HG03196 (cell line): Measurements from ENCODE around the gene ATP12A.
"Not testable (repeated sequence)": the region's sequence is repeated elsewhere in the genome, so short reads cannot be mapped to it uniquely, and the experiment has no call there.

ENCODE experiments used
- ATAC-seq: cut with Tn5 transposase; IDR thresholded peaks from one replicate; pipeline ENCODE4 v1.9.1; 2021; ENCODE audit not compliant: unreplicated experiment

The ATP12A gene

DNA sequence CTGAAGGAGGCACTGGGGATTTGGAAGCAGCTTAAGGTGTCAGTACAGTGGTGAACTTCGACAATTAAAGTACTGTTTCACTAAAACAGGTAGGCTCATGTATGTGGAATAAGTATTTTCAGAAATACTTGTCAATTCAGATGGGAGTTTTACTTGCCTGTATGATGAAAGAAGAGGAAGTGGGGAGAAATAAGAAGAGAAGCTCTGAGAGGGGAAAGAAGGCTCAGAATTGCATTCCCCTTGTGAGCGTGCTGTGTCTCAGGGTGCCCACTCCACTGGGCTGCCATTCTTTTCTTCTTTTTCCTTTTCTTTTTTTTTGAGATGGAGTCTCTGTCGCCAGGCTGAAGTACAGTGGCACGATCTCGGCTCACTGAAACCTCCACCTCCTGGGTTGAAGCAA lies 45.2 kb downstream of the ATP12A start:
- no peak for ATAC-seq

- ATAC-seq = peak; percentile 78
These were observed 47.8 kb downstream of the ATP12A start for GRCh38 chr13:24727731-24728601.

DNA sequence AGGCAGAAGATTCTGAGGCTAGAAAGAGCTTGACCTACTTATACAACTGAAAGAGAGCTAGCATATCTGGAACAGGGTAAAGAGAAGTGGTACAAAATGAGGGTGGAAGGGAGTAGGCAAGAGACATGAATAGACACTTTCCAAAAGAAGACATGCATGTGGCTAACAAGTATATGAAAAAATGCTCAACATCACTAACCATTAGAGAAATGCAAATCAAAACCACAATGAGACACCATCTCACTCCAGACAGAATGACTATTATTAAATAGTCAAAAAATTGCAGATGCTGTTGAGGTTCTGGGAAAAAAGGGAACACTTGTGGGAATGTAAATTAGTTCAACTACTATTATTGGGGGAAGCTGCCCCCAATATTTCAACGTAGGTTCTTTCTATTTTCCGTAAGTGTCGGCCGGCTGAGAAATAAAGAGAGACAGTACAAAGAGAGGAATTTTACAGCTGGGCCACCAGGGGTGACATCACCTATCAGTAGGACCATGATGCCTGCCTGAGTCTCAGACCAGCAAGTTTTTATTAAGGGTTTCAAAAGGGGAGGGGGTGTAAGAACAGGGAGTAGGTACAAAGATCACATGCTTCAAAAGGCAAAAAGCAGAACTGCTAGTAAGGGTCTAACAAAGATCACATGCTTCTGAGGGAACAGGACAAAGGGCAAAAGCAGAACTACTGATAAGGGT lies 50.8 kb downstream of the ATP12A start:
- ATAC-seq = not testable (repeated sequence)

DNA sequence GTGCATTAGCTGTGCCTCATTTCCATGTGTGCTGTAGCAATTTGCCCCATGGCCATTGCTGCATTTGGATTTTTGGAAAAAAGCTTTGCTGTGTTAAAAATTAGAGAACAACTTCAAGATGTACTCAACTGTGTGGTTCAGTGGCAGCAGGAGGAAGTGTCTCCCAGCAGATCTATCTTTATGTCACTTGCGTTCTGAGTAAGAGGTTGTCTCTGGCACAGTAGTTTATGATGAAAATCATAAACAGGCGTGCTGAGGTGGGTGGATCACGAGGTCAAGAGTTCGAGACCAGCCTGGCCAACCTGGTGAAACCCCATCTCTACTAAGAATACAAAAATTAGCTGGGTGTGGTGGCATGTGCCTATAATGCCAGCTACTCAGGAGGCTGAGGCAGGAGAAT lies 54.7 kb downstream of the ATP12A start:
- no peak for ATAC-seq

DNA sequence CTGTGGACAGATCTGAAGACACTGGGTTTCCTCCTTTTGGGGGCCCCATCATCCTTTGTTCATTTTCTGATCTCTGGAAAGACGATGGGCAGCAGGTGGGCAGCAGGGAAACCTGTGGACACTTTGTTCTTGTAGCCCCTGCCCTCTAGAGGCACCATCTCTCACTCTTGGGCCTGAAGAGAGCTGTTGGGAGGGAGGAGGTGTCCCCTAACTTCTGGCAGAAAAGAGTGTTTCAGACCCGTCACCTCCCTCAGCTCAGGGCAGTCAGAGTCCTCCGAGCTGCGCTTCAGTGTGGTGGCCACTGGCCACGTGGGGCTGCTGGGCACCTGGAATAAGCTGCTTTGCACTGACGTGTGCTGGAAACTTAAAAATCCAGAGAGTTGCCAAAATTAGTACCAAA lies 56.8 kb downstream of the ATP12A start:
- ATAC-seq = no peak

DNA sequence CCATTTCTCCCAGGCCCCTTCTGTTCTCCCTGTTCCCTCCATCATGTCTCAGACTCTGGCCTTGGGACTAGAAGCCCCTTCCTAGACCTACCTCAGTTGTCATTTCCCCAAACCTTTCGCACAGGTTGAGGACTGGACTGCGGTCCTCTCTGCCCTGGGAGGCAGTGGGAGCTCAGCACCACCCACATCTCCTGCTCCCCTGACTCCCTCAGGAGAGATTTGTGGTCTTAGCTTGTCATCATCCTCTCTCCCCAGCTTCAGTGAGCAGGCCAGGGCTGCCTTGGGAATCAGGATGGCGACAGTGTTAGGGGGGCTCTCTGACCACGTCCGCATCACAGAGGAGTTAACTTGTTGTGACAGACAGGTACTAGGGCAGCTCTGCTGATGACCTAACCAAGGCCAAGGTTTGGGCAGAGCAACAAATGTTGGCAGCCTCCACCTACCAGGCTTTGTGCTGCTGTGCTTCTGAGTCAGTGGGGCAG lies 58.2 kb downstream of the ATP12A start:
- no peak for ATAC-seq

GRCh38 chr13:24740014-24740890 lies 60.0 kb downstream of the ATP12A start:
- no peak for ATAC-seq

DNA sequence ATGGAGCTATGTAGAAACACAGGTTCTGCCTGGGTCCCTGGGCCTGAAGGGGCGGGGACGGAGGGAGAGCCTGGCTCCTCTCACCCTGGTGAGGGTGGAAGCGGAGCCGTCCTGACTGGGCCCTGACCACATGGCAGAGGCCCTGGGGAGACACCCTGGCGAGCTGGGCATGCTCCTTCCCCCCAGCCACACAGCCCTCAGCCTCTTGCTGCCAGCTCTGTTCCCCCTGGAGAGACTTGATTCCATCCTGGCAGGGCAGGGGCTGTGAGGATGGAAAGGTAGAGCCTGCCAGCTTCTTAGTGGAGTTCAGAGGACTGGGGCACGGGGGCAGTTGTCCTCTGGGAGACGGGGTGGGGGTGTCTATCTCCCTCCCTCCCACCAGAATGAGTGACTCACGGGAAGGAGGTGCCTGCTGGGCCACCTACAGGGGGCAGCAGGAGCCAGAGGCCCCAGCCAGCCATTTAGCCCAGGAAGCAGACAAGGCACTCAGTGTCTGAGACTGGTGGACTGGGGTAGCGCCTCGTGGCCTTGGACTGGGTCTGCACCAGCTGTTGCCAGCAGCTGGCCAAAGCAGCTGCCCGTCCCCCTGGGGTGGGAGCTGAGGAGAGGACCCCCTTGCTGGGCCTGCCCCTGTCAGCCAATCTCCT lies 60.9 kb downstream of the ATP12A start:
- ATAC-seq = no peak

- no peak for ATAC-seq
These were observed 61.6 kb downstream of the ATP12A start for GRCh38 chr13:24741791-24742190.

DNA sequence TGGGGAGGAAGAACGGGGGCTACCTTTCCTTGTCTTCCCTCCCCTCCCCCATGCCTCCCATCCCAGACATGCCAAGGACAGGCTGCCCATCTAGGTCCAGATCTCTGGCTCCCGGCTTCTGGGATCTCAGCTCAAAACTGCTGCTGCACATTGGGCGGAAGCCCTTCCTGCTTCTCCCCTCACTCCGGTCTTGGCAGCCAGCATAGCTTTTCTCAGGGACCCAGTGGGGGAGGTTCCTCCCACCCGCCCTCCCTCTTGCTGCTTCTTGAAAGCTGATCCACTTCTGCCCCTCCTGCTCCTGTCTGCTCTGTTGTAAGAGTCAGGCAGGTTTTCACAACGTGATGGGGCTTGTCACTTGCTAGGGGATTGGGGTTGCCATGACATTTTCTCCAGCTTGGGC lies 62.1 kb downstream of the ATP12A start:
- no peak for ATAC-seq

- ATAC-seq = no peak
These were observed 62.8 kb downstream of the ATP12A start for GRCh38 chr13:24742977-24743376.

- no peak for ATAC-seq
These were observed 64.0 kb downstream of the ATP12A start for GRCh38 chr13:24744247-24744646.

DNA sequence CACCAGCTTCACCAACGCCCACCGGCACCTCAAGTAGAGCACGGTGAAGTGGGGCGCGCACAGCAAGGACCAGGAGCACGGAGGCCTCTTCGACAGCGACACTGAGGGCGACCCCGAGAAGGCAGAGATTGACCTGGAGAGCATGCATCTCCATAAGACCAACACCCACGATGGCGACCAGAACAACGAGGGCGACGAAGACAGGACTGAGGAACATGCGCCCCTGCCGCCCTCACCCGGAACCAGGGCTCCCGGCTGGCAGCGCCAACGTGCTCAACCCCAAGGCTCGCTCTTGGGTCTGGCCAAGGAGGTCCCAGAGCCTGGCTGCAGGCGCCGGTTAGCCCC lies 65.3 kb downstream of the ATP12A start:
- ATAC-seq = no peak

GRCh38 chr13:24745861-24746617 lies 65.8 kb downstream of the ATP12A start:
- no peak for ATAC-seq

DNA sequence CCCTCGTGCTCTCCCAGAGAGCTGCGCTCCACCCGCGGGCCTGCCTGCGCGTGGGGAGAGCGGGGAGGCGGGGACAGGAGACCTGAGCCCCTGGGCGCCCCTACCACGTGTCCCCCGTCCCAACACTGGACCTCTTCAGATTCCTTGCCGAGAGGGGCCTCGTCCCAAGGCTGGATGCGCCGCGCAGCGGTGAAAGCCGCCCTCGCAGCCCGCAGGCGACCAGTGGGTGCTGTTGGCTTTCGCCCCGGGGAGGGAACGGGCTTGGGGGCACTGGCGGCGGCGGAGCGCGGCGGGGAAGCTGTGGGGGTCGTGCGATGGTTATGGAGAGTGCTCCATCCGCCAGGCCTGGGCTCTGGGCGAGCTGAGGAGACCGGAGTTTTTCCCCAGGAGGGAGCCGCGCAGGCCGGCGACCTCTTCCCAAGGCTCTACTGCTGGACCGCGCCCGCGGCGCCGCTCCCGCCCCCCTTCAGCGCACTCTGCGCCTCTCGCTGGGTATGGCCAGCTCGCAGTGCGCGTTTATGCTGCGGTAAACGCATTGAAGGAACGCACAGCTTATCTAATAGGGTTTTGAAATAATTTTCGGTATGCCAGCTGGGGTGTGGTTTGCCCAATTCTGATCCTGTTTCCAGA lies 66.5 kb downstream of the ATP12A start:
- ATAC-seq = no peak

DNA sequence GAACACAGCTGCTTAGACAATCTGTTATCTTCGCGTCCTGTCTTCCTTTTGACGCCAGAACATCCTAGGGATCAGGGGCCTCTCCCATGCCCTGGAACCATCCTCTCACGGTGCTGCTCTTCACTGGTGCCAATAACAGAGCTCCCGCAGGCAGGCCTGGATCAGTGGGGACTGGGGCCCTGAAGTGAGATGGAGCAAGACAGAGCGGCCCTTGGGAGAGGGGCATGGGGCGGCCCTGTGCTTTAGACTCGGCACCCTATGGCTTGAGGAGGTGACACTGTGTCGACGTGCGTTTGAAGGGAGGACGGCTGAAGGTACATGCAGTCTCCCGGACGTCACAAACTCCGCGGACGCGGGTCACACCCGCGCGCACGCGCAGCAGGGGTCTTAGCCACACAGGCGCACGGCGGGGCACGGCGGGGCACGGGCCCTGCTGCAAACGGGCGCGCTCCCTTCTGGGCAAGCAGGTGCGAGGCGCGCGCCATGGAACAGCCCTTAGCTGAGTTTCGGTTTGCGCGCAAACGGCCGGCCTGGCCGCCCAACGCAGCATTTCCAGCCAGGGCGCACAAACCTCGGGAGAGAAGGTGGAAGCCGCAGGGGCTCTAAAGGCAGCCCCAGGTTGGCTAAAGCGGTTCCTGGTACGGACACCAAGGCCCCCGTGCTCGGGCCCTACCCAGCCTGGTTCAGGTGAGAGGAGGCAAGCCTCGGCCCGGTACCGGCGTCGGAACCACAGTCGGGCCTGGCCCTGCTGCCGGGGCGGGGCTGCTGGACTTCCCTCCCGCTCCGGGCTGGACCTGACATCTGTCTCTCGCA lies 67.2 kb downstream of the ATP12A start:
- no peak for ATAC-seq

- ATAC-seq = no peak
These were observed 67.8 kb downstream of the ATP12A start for GRCh38 chr13:24748061-24748400.

DNA sequence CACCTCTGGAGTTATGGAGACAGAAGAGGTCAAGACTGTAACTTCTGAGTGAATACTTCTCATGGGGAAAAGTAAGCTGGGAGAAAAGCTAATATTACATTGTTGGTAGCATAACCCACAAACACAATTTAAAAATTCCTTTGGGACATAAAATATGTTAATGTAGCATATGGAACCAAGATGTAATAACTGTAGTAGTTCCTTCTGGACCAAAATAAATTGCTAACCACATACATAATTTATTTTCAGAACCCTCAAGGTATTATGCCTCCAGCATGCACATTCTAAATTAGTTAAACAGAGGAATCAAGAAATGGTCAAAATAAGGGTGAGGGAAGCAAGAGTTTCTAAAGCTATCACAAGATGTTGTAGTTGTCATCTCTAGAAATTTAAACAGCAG lies 79.0 kb downstream of the ATP12A start:
- no peak for ATAC-seq
